CD4-positive, alpha-beta T cell (primary cell): ENCODE data around the gene PSMD12. TPM values are rescaled to one million over a fixed set of nuclear protein-coding genes. Genes with fewer than 3 reads are reported as not detected.

Experiments
- ATAC-seq: fragments of 200-7000 bp; cut with Tn5 transposase; one replicate; pipeline ENCODE4 v1.10.0; 2022; ENCODE audit warnings: mild to moderate bottlenecking; ENCODE audit not compliant: poor library complexity
- CTCF ChIA-PET: fragments of 350-600 bp; sonication (Branson Sonifier 250); formaldehyde crosslinking; loops from one replicate; lab custom pipeline; 2021; ENCODE audit warnings: antibody characterized with exemption, inconsistent platforms; lab: Charles Lee
- POLR2A ChIA-PET: fragments of 350-600 bp; sonication (Branson Sonifier 250); formaldehyde crosslinking; loops from one replicate; lab custom pipeline; 2021; ENCODE audit warnings: antibody characterized with exemption, inconsistent platforms; lab: Charles Lee
- DNase-seq, 14 experiments: peaks; one replicate each; pipeline ENCODE4 v3.0.0-alpha.2; 2013 to 2020; ENCODE audit warnings: mixed read lengths in 2 of 14
- H3K27ac ChIP-seq, 2 donors: one replicate each; pipeline versions ENCODE4 v1.5.1 to v1.7.0; 2013; ENCODE audit warnings: low read length in 2 of 2, low read depth in 1 of 2, mild to moderate bottlenecking in 1 of 2
- H3K27me3 ChIP-seq, 2 experiments: 1 replicate in 1 of 2; 2 replicates in 1 of 2; pipeline versions ENCODE4 v1.6.1 to v1.7.0; 2013; ENCODE audit warnings: low read length in 2 of 2, control low read depth in 1 of 2, mild to moderate bottlenecking in 1 of 2, moderate library complexity in 1 of 2; ENCODE audit not compliant: insufficient read depth in 2 of 2, control insufficient read depth in 1 of 2
- H3K36me3 ChIP-seq: one replicate; pipeline ENCODE4 v1.6.1; 2013; ENCODE audit warnings: low read length, control low read depth; ENCODE audit not compliant: insufficient read depth
- H3K4me1 ChIP-seq: one replicate; pipeline ENCODE4 v1.6.1; 2013; ENCODE audit warnings: low read length, control low read depth; ENCODE audit not compliant: insufficient read depth
- H3K4me3 ChIP-seq: one replicate; pipeline ENCODE4 v1.5.1; 2013; ENCODE audit warnings: mild to moderate bottlenecking, low read length, moderate library complexity
- H3K9me3 ChIP-seq, 2 experiments: 1 replicate in 1 of 2; 2 replicates in 1 of 2; pipeline versions ENCODE4 v1.6.1 to v1.7.0; 2013; ENCODE audit warnings: low read length in 2 of 2, mild to moderate bottlenecking in 2 of 2, control low read depth in 1 of 2, moderate library complexity in 1 of 2; ENCODE audit not compliant: control insufficient read depth in 1 of 2, insufficient read depth in 1 of 2
- H3K27ac Mint-ChIP-seq: one replicate; pipeline ENCODE4 v1.8.0; 2020; ENCODE audit warnings: mixed read lengths
- H3K27me3 Mint-ChIP-seq: one replicate; pipeline ENCODE4 v1.8.0; 2021; ENCODE audit warnings: mixed read lengths
- H3K36me3 Mint-ChIP-seq: one replicate; pipeline ENCODE4 v1.8.0; 2021; ENCODE audit warnings: low read depth, mixed read lengths
- H3K4me1 Mint-ChIP-seq: one replicate; pipeline ENCODE4 v1.8.0; 2021; ENCODE audit warnings: low read depth, mixed read lengths
- H3K4me3 Mint-ChIP-seq: one replicate; pipeline ENCODE4 v1.8.0; 2020; ENCODE audit warnings: mild to moderate bottlenecking, mixed read lengths
- H3K9me3 Mint-ChIP-seq: one replicate; pipeline ENCODE4 v1.8.0; 2020; ENCODE audit warnings: mixed read lengths
- intact Hi-C, 2 experiments: fragments of 100-400 bp; cut with DNase I in 1 of 2; cut with micrococcal nuclease in 1 of 2; formaldehyde crosslinking; loops; one replicate each; pipeline versions ENCODE4 v1.15.1 to v1.9.0; 2023 to 2025; cut with DNase I, micrococcal nuclease
- total RNA-seq, 174 experiments: library from RNA in 2 of 174; stranded (reverse) in 2 of 174; gene quantifications; one replicate each; pipeline ENCODE4 v1.2.3 and lab custom pipeline; 2021 to 2026
- TF ChIP-seq, protein P1 (sequence below): fragments of 200-600 bp; IDR thresholded peaks from one replicate; pipeline ENCODE4 v1.8.0; 2022; ENCODE audit warnings: antibody characterized with exemption, mild to moderate bottlenecking

The PSMD12 gene
- total RNA-seq, 2 experiments from 2014 or later, result 49.3 to 52.5 TPM

DNA sequence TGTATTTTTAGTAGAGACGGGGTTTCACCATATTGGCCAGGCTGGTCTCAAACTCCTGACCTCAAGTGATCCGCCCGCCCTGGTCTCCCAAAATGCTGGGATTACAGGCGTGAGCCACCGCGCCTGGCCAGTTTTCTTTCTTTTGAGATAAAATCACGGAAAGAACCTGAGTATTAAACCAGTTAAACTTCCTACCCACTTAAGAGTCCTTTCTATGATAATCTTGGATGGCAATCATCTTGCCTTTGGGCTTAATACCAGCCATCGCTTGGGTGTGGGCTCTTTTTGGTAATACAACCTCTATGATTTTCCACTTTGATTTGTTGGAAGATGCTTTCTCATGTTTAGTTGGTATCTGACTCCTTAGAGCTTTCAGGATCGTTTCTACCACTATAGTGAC lies 34.7 kb upstream of the PSMD12 start:
- Mint-ChIP-seq H3K4me1 (peaks cover 74% of the 10 kb centered on the region), H3K27ac (peak overlapping the region; percentile 99), H3K27me3 (no peaks in the 10 kb centered on the region), H3K4me3 (peak overlapping the region; percentile 51), H3K9me3 (peaks cover 3% of the 10 kb centered on the region), H3K36me3 (peaks cover 25% of the 10 kb centered on the region)
- peak overlapping the region; percentile 3 to 77 for H3K27ac ChIP-seq
- H3K4me1 ChIP-seq, result peaks cover 51% of the 10 kb centered on the region
- H3K36me3 ChIP-seq, result no peaks in the 10 kb centered on the region
- no peaks in the 10 kb centered on the region for H3K27me3 ChIP-seq
- ChIA-PET POLR2A (interaction anchor here (0.6 to 1.9 kb wide), 7 partner anchors 19 to 74 kb away, joined by 3 to 10 read pairs (median 7); no protein-coding TSS in a partner anchor), CTCF (interaction anchor here (0.6 kb wide), 1 partner anchor 74 kb away, joined by 5 read pairs; no protein-coding TSS in a partner anchor)
- TF ChIP-seq, protein P1, sequence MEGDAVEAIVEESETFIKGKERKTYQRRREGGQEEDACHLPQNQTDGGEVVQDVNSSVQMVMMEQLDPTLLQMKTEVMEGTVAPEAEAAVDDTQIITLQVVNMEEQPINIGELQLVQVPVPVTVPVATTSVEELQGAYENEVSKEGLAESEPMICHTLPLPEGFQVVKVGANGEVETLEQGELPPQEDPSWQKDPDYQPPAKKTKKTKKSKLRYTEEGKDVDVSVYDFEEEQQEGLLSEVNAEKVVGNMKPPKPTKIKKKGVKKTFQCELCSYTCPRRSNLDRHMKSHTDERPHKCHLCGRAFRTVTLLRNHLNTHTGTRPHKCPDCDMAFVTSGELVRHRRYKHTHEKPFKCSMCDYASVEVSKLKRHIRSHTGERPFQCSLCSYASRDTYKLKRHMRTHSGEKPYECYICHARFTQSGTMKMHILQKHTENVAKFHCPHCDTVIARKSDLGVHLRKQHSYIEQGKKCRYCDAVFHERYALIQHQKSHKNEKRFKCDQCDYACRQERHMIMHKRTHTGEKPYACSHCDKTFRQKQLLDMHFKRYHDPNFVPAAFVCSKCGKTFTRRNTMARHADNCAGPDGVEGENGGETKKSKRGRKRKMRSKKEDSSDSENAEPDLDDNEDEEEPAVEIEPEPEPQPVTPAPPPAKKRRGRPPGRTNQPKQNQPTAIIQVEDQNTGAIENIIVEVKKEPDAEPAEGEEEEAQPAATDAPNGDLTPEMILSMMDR, result no peak
- H3K9me3 ChIP-seq, result no peaks in the 10 kb centered on the region
- intact Hi-C loops, result loop anchor here in 1 of 2 experiments (5.0 kb wide), 1 partner anchor 36 kb away; no protein-coding TSS in a partner anchor
- no peak for ATAC-seq
- H3K4me3 ChIP-seq, result no peak overlapping the region
- DNase-seq, result no peak

DNA sequence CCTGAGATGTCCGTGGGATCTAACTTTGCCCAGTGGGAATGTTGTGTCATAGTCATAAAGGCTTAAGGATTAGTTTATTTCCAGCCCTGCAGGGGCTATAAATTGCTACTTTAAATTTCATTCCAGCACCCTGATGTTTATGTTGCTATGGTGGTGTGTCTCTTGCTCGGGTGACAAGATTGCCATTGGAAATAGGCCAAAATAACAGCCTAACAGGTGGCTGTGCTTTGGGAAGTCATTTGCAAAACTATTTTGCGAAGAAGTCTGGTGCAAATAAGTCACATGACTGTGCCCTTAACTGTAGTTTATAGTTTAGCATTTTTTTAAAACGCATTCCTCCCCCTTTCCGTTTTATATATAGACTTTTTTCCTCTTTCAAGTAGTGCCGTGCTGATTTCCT lies 33.8 kb upstream of the PSMD12 start:
- Mint-ChIP-seq H3K27me3 (no peaks in the 10 kb centered on the region), H3K4me1 (peaks cover 77% of the 10 kb centered on the region), H3K4me3 (peak overlapping the region; percentile 65), H3K36me3 (peaks cover 28% of the 10 kb centered on the region), H3K9me3 (peaks cover 3% of the 10 kb centered on the region), H3K27ac (peak overlapping the region; percentile 99)
- H3K27me3 ChIP-seq, result no peaks in the 10 kb centered on the region
- intact Hi-C loops, result loop anchor here (1.0 to 5.0 kb wide), 2 partner anchors 22 to 37 kb away; no protein-coding TSS in a partner anchor
- H3K36me3 ChIP-seq, result no peaks in the 10 kb centered on the region
- ATAC-seq, result peak; percentile 50
- TF ChIP-seq, protein P1, result no peak
- peak in 4 of 14 experiments; percentile 34 to 72 (median 60) for DNase-seq
- H3K4me3 ChIP-seq, result no peak overlapping the region
- no peaks in the 10 kb centered on the region for H3K9me3 ChIP-seq
- peak overlapping the region; percentile 31 to 77 for H3K27ac ChIP-seq
- ChIA-PET CTCF (interaction anchor here (0.6 kb wide), 1 partner anchor 75 kb away, joined by 5 read pairs; no protein-coding TSS in a partner anchor), POLR2A (interaction anchor here (0.9 to 1.9 kb wide), 6 partner anchors 22 to 75 kb away, joined by 3 to 10 read pairs (median 6); no protein-coding TSS in a partner anchor)
- H3K4me1 ChIP-seq, result peaks cover 52% of the 10 kb centered on the region

DNA sequence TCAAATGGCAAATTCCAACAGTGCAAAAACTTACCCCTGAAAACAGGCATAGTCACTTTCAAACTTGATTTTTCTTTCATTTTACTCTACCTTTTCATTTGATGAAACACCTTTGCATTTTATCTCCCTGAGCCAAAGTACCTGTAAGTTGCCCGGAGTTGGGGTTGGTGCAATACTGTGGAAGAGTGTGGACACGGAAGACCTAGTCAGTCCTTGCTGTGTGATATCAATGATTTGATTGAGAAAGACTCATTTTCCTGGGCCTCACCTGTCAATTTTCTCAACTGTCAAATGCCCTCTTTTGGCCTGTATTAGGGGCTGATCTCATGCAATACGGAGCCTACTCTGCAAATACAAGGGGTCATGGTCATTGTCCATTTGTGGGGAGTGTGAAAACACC lies 33.3 kb upstream of the PSMD12 start:
- CTCF ChIA-PET, result interaction anchor here (1.8 kb wide), 1 partner anchor 76 kb away, joined by 15 read pairs; no protein-coding TSS in a partner anchor
- ATAC-seq (no peak), DNase-seq (no peak)
- peaks cover 30% of the 10 kb centered on the region for H3K36me3 Mint-ChIP-seq
- H3K4me3 Mint-ChIP-seq, result peak overlapping the region; percentile 65
- Histone ChIP-seq H3K36me3 (no peaks in the 10 kb centered on the region), H3K4me3 (no peak overlapping the region), H3K27me3 (no peaks in the 10 kb centered on the region), H3K27ac (peak overlapping the region; percentile 31 to 77), H3K4me1 (peaks cover 54% of the 10 kb centered on the region), H3K9me3 (no peaks in the 10 kb centered on the region)
- H3K27ac Mint-ChIP-seq, result peak overlapping the region; percentile 99
- intact Hi-C loops, result loop anchor here (1.0 to 5.0 kb wide), 4 partner anchors 21 to 41 kb away; no protein-coding TSS in a partner anchor
- POLR2A ChIA-PET, result interaction anchor here (1.6 to 1.9 kb wide), 4 partner anchors 10 to 75 kb away, joined by 6 to 12 read pairs (median 10); no protein-coding TSS in a partner anchor
- H3K4me1 Mint-ChIP-seq, result peaks cover 77% of the 10 kb centered on the region
- peaks cover 3% of the 10 kb centered on the region for H3K9me3 Mint-ChIP-seq
- no peaks in the 10 kb centered on the region for H3K27me3 Mint-ChIP-seq
- TF ChIP-seq, protein P1, result no peak
